Measurements from ENCODE around the gene HOXD9. TPM values are rescaled to one million over a fixed set of nuclear protein-coding genes. Genes with fewer than 3 reads are reported as not detected.

The HOXD9 gene
- total RNA-seq, 4 donors from 2014 or later = 2.7 to 13.3 (median 7.5) TPM

- peaks cover 48% of the 10 kb centered on the region for H3K27me3 ChIP-seq
- H3K27ac ChIP-seq = no peak overlapping the region
- TF ChIP-seq CTCF (IDR thresholded peaks at IDR 0.05) (no peak), POLR2A (IDR thresholded peaks at IDR 0.05) (no peak), EP300 (IDR thresholded peaks at IDR 0.05; ENCODE audit: low read depth) (no peak), POLR2AphosphoS5 (IDR thresholded peaks at IDR 0.05) (no peak)
- peaks cover 0 to 9% (median 4%) of the 10 kb centered on the region in 4 donors for H3K4me1 ChIP-seq
- intact Hi-C loops (cut with DNase I; ENCODE audit: low total_unique reads) = no loop called here
- 65 to 72% methylated on average over 2 to 45 of the region's 48 CpGs for WGBS, 2 donors (ENCODE audit: low coverage in 1 of 2)
- H3K9me3 ChIP-seq = no peaks in the 10 kb centered on the region
- no peak overlapping the region for H3K4me3 ChIP-seq
- peaks cover 0 to 8% (median 0%) of the 10 kb centered on the region in 4 donors for H3K36me3 ChIP-seq
- no peak for DNase-seq
- in situ Hi-C loops (cut with MboI; ENCODE audit: low pct_ligation_motif_present in 1 of 4, low pct_unique_long_range_greater_than_20kb in 1 of 4, low sequenced_read_pairs in 3 of 4) = no loop called here
Observed at GRCh38 chr2:176152350-176153181, 30.0 kb downstream of the HOXD9 start.

GRCh38 chr2:176154576-176155252 lies 32.2 kb downstream of the HOXD9 start:
- Histone ChIP-seq H3K4me3 (no peak overlapping the region), H3K9me3 (no peaks in the 10 kb centered on the region), H3K4me1 (peaks cover 4 to 29% (median 17%) of the 10 kb centered on the region in 4 donors), H3K27ac (no peak overlapping the region), H3K27me3 (peaks cover 59% of the 10 kb centered on the region), H3K36me3 (peaks cover 0 to 8% (median 0%) of the 10 kb centered on the region in 4 donors)
- TF ChIP-seq POLR2AphosphoS5 (IDR thresholded peaks at IDR 0.05) (no peak), EP300 (IDR thresholded peaks at IDR 0.05; ENCODE audit: low read depth) (no peak), POLR2A (IDR thresholded peaks at IDR 0.05) (no peak), CTCF (IDR thresholded peaks at IDR 0.05) (no peak)
- no peak for DNase-seq
- intact Hi-C loops (cut with DNase I; ENCODE audit: low total_unique reads) = no loop called here
- in situ Hi-C loops (cut with MboI; ENCODE audit: low pct_ligation_motif_present in 1 of 4, low pct_unique_long_range_greater_than_20kb in 1 of 4, low sequenced_read_pairs in 3 of 4) = no loop called here
- WGBS, 2 donors (ENCODE audit: low coverage in 1 of 2) = 75 to 80% methylated on average over 8 to 11 of the region's 11 CpGs

GRCh38 chr2:176155356-176156044 lies 33.0 kb downstream of the HOXD9 start:
- WGBS, 2 donors (ENCODE audit: low coverage in 1 of 2) = 47 to 59% methylated on average over 2 to 6 of the region's 6 CpGs
- peaks cover 67% of the 10 kb centered on the region for H3K27me3 ChIP-seq

GRCh38 chr2:176156301-176156806 lies 33.8 kb downstream of the HOXD9 start:
- in situ Hi-C loops (cut with MboI; ENCODE audit: low pct_ligation_motif_present in 1 of 4, low pct_unique_long_range_greater_than_20kb in 1 of 4, low sequenced_read_pairs in 3 of 4) = no loop called here
- peaks cover 0 to 8% (median 0%) of the 10 kb centered on the region in 4 donors for H3K36me3 ChIP-seq
- H3K9me3 ChIP-seq = no peaks in the 10 kb centered on the region
- peaks cover 4 to 38% (median 21%) of the 10 kb centered on the region in 4 donors for H3K4me1 ChIP-seq
- TF ChIP-seq EP300 (IDR thresholded peaks at IDR 0.05; ENCODE audit: low read depth) (no peak), CTCF (IDR thresholded peaks at IDR 0.05) (no peak), POLR2AphosphoS5 (IDR thresholded peaks at IDR 0.05) (no peak), POLR2A (IDR thresholded peaks at IDR 0.05) (no peak)
- H3K27ac ChIP-seq = peak overlapping the region in 1 of 4 donors; percentile 55
- H3K4me3 ChIP-seq = no peak overlapping the region
- WGBS, 2 donors (ENCODE audit: low coverage in 1 of 2) = 49 to 60% methylated on average over 1 to 8 of the region's 8 CpGs
- H3K27me3 ChIP-seq = peaks cover 75% of the 10 kb centered on the region
- no peak for DNase-seq
- intact Hi-C loops (cut with DNase I; ENCODE audit: low total_unique reads) = no loop called here

More at GRCh38 chr2:176155356-176156044, 33.0 kb downstream of the HOXD9 start:
- intact Hi-C loops (cut with DNase I; ENCODE audit: low total_unique reads) = no loop called here
- in situ Hi-C loops (cut with MboI; ENCODE audit: low pct_ligation_motif_present in 1 of 4, low pct_unique_long_range_greater_than_20kb in 1 of 4, low sequenced_read_pairs in 3 of 4) = no loop called here
- Histone ChIP-seq H3K36me3 (peaks cover 0 to 8% (median 0%) of the 10 kb centered on the region in 4 donors), H3K27ac (no peak overlapping the region), H3K4me1 (peaks cover 4 to 37% (median 20%) of the 10 kb centered on the region in 4 donors), H3K4me3 (no peak overlapping the region), H3K9me3 (no peaks in the 10 kb centered on the region)
- no peak for TF ChIP-seq EP300 (IDR thresholded peaks at IDR 0.05; ENCODE audit: low read depth)
- TF ChIP-seq POLR2AphosphoS5 (IDR thresholded peaks at IDR 0.05) = no peak
- no peak for DNase-seq

Measured in transverse colon (tissue), 4 donors.